K562 (cell line): ENCODE data around the gene DELE1. TPM values are rescaled to one million over a fixed set of nuclear protein-coding genes. Genes with fewer than 3 reads are reported as not detected.

Source experiments
- ELK1 ChIP-seq: sonication (generic); formaldehyde crosslinking; IDR thresholded peaks from 2 replicates; pipeline ENCODE4 v1.8.1; 2022; ENCODE audit warnings: missing genetic modification reagents
- EZH2 ChIP-seq: IDR thresholded peaks from 2 replicates; pipeline ENCODE4 v1.6.1; 2012; ENCODE audit warnings: low read depth, mild to moderate bottlenecking, inconsistent platforms, low read length, borderline replicate concordance
- HES1 ChIP-seq: fragments of 450-650 bp; IDR thresholded peaks from 2 replicates; pipeline ENCODE4 v1.6.1; 2016; ENCODE audit warnings: low read depth, mild to moderate bottlenecking, moderate library complexity
- HNRNPLL ChIP-seq: fragments of 200-400 bp; formaldehyde crosslinking; IDR thresholded peaks from 2 replicates; pipeline ENCODE4 v1.6.1; 2017; ENCODE audit warnings: low read length, low read depth, mild to moderate bottlenecking; ENCODE audit not compliant: poor library complexity, severe bottlenecking
- KLF1 ChIP-seq: fragments of 450-650 bp; IDR thresholded peaks from 2 replicates; pipeline ENCODE4 v1.6.1; 2016; ENCODE audit warnings: missing genetic modification characterization, missing compliant biosample characterization
- KLF13 ChIP-seq: fragments of 450-650 bp; IDR thresholded peaks from 2 replicates; pipeline ENCODE4 v1.6.1; 2016; ENCODE audit warnings: missing genetic modification characterization, low read depth, mild to moderate bottlenecking, missing compliant biosample characterization, moderate library complexity, borderline replicate concordance
- MCM7 ChIP-seq, 2 experiments: fragments of 450-650 bp; IDR thresholded peaks; 2 replicates each; pipeline ENCODE4 v1.6.1; 2016 to 2018
- PHB ChIP-seq: fragments of 250-450 bp; sonication (Bioruptor Pico); IDR thresholded peaks from 2 replicates; pipeline ENCODE4 v1.5.0; 2021
- SIN3B ChIP-seq: fragments of 450-650 bp; IDR thresholded peaks from 2 replicates; pipeline ENCODE4 v1.6.1; 2017; ENCODE audit warnings: low read depth, mild to moderate bottlenecking, moderate library complexity
- SMAD1 ChIP-seq: fragments of 150-350 bp; IDR thresholded peaks from 2 replicates; pipeline ENCODE4 v1.6.1; 2014; ENCODE audit warnings: low read length, low read depth; ENCODE audit not compliant: partially characterized antibody
- SMARCB1 ChIP-seq: IDR thresholded peaks from 2 replicates; pipeline ENCODE4 v1.6.1; 2011; ENCODE audit warnings: improper control_type of control experiment, low read depth; ENCODE audit not compliant: insufficient read length
- TBP ChIP-seq: optimal IDR thresholded peaks from 2 replicates; pipeline ENCODE3; 2011; ENCODE audit warnings: low read depth, low read length, improper control_type of control experiment
- ZBTB26 ChIP-seq: fragments of 450-650 bp; formaldehyde crosslinking; IDR thresholded peaks from 2 replicates; pipeline ENCODE4 v1.4.0; 2022; ENCODE audit warnings: missing genetic modification characterization
- ZBTB49 ChIP-seq: sonication (generic); formaldehyde crosslinking; IDR thresholded peaks from 2 replicates; pipeline ENCODE4 v1.8.0; 2022; ENCODE audit warnings: missing genetic modification reagents, mild to moderate bottlenecking, borderline replicate concordance
- ZBTB7A ChIP-seq: IDR thresholded peaks from 2 replicates; pipeline ENCODE4 v1.6.1; 2011; ENCODE audit warnings: low read depth, mild to moderate bottlenecking, low read length, moderate library complexity, borderline replicate concordance; ENCODE audit not compliant: control insufficient read depth
- polyA plus RNA-seq, 8 experiments: library from polyadenylated mRNA; depleted of rRNA in 4 of 8; stranded (reverse) in 5 of 8; unstranded in 3 of 8; fragments of >200 nt; fragmentation: Nextera tagmentation in 2 of 8; fragmentation: Illumina TruSeq in 1 of 8; extraction: Ambion mirVana in 2 of 8; extraction: Trizol in 1 of 8; gene quantifications; 2 replicates each; pipeline versions ENCODE4 v1.2.1 to v1.2.3, GENCODE V29; 2011 to 2014; ENCODE audit warnings: inconsistent platforms in 1 of 8, missing spikeins in 1 of 8
- total RNA-seq, 7 experiments: library from RNA; depleted of rRNA in 6 of 7; stranded (reverse); fragments of >200 nt in 6 of 7; fragmentation: Illumina TruSeq in 2 of 7; extraction: Trizol in 2 of 7; gene quantifications; 2 replicates each; pipeline versions ENCODE4 v1.2.1 to v1.2.3, GENCODE V29; 2011 to 2021; ENCODE audit warnings: low replicate concordance in 1 of 7
- TF ChIP-seq, protein P1 (sequence below), 2 experiments: fragments of 450-650 bp; IDR thresholded peaks; 2 replicates each; pipeline ENCODE4 v1.6.1; 2016
- TF ChIP-seq, protein P2 (sequence below): sonication (generic); formaldehyde crosslinking; IDR thresholded peaks from 2 replicates; pipeline ENCODE4 v1.8.0; 2022; ENCODE audit warnings: missing genetic modification reagents, mild to moderate bottlenecking, moderate library complexity, borderline replicate concordance

DELE1 gene
- total and polyA plus RNA-seq, 9 of the 15 experiments (the other 6 are each of a cell fraction or from before 2014, with no cell fraction given) = 16.6 to 74.4 (median 49.8) TPM

DNA sequence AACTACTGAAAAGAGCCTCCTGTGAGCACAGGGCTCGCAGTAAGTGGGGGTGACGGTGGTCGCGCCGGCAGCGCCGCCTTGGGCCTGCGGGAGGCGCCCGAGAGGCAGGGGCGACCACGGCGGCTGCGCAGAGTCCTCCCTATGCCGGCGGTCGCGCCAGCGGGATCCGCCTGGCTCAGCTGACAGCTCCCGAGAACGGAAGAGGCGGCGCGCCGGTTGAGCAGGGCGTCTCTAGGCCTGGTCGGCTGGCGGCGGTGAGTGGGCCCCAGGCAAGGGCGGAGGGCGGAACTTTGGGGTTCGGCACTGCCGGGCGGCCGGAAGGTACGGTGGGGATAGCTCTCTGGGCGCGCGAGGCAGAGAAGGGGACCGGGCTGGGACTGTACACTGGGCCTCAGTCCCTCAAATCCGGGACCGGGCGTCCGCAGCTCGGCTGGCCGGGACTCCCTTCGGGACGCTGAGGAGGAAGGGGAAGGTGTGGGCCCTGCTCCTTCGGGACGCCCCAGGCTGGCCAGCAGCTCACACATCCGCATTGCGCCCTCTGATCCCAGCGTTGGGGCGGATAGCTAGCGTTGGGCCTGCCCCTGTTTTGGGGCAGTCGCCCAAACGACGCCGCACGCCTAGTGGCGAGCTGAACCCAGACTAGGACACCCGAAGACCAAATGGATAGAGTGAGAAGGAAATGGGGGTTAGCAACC lies 45.4 kb downstream of the DELE1 start, which contains the start of gene RNF14 (continued):
- TF ChIP-seq HNRNPLL (peak; percentile 78), EZH2 (no peak), ZBTB7A (peak; percentile 100), MCM7 (IDR thresholded peaks at IDR 0.05) (no peak), ELK1 (no peak), TBP (peak; percentile 82), KLF13 (tag) (peak; percentile 20; the same call in 1 of the 2 replicates), PHB (CRISPR knock-in tag) (peak; percentile 66; the same call in 1 of the 2 replicates), KLF1 (tag) (peak; percentile 65; the same call in 1 of the 2 replicates), ZBTB26 (peak; percentile 61; the same call in 1 of the 2 replicates), HES1 (no peak), ZBTB49 (peak; percentile 46; the same call in 1 of the 2 replicates), SMAD1 (no peak), SMARCB1 (no peak), SIN3B (no peak)
- TF ChIP-seq, protein P1, sequence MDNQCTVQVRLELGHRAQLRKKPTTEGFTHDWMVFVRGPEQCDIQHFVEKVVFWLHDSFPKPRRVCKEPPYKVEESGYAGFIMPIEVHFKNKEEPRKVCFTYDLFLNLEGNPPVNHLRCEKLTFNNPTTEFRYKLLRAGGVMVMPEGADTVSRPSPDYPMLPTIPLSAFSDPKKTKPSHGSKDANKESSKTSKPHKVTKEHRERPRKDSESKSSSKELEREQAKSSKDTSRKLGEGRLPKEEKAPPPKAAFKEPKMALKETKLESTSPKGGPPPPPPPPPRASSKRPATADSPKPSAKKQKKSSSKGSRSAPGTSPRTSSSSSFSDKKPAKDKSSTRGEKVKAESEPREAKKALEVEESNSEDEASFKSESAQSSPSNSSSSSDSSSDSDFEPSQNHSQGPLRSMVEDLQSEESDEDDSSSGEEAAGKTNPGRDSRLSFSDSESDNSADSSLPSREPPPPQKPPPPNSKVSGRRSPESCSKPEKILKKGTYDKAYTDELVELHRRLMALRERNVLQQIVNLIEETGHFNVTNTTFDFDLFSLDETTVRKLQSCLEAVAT (IDR thresholded peaks at IDR 0.05) = peak; percentile 44 to 45; a peak in 2 of 4 replicates
- TF ChIP-seq, protein P2, sequence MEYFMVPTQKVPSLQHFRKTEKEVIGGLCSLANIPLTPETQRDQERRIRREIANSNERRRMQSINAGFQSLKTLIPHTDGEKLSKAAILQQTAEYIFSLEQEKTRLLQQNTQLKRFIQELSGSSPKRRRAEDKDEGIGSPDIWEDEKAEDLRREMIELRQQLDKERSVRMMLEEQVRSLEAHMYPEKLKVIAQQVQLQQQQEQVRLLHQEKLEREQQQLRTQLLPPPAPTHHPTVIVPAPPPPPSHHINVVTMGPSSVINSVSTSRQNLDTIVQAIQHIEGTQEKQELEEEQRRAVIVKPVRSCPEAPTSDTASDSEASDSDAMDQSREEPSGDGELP (CRISPR knock-in tag) = peak; percentile 100
